WTC11 (cell line): ENCODE data around the gene RRBP1.

Experiments used
- RELA ChIP-seq: sonication (generic); formaldehyde crosslinking; IDR thresholded peaks from 2 replicates; pipeline ENCODE4 v1.8.1; 2022; ENCODE audit warnings: missing genetic modification reagents, mild to moderate bottlenecking, borderline replicate concordance
- ZNF396 ChIP-seq: fragments of 250-450 bp; sonication (Bioruptor Pico); IDR thresholded peaks from 2 replicates; pipeline ENCODE4 v1.8.0; 2021; ENCODE audit warnings: mild to moderate bottlenecking, moderate library complexity, borderline replicate concordance
- TF ChIP-seq, protein P1 (sequence below): fragments of 200-600 bp; IDR thresholded peaks from 2 replicates; pipeline ENCODE4 v1.8.0; 2022; ENCODE audit warnings: antibody characterized with exemption
- TF ChIP-seq, protein P2 (sequence below): sonication (generic); formaldehyde crosslinking; IDR thresholded peaks from 2 replicates; pipeline ENCODE4 v1.8.1; 2023; ENCODE audit warnings: mild to moderate bottlenecking, moderate library complexity, missing genetic modification reagents
- TF ChIP-seq, protein P3 (sequence below): fragments of 250-450 bp; sonication (Bioruptor Pico); IDR thresholded peaks from 2 replicates; pipeline ENCODE4 v1.9.0; 2021; ENCODE audit warnings: moderate library complexity, mild to moderate bottlenecking, inconsistent platforms, borderline replicate concordance
- TF ChIP-seq, protein P4 (sequence below): sonication (generic); formaldehyde crosslinking; IDR thresholded peaks from 2 replicates; pipeline ENCODE4 v1.8.1; 2022; ENCODE audit warnings: low read depth, mild to moderate bottlenecking, moderate library complexity, missing genetic modification reagents, borderline replicate concordance

DNA sequence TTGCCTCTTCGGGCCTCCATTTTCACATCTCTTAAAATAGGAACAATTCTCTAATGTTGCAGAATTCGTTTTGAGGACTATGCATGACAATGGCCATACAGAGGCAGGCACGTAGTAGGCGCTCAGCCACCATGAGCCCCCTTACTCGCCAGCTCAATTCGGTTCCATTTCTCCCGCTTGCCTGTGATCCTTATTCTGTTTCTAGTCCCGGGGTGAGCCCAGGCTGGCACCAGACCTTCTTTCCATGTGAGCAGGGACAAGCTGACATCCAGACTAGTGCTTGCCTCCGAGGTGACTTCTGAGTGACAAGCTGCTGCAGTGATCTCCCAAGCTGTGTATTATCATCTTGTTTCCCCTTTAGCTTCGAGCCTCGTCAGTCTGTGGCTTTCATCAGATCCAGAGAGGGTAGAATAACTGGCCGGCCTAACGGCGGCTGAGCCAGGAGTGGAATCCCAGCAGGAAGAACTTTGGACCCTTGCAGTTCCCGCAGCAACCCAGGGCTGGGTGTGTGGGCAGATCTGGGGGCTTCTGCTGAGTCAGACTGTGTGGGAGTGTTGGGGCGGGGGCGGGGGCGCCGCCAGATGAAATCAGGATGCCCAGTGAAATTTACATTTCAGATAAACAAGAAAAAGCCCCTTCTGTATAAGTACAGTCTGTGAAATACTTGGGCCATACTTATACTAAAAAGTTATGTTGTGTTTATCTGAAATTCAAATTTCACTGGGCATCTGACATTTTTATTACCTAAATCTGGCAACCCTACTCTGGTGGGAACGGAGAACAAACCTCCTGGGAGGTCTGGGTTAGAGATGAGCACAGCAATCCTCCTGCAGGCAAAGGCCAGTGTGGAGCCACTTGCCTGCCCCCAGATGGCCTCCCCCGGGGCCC lies 28.6 kb upstream of the RRBP1 start:
- TF ChIP-seq RELA (CRISPR knock-in tag), result no peak
- TF ChIP-seq, protein P1, sequence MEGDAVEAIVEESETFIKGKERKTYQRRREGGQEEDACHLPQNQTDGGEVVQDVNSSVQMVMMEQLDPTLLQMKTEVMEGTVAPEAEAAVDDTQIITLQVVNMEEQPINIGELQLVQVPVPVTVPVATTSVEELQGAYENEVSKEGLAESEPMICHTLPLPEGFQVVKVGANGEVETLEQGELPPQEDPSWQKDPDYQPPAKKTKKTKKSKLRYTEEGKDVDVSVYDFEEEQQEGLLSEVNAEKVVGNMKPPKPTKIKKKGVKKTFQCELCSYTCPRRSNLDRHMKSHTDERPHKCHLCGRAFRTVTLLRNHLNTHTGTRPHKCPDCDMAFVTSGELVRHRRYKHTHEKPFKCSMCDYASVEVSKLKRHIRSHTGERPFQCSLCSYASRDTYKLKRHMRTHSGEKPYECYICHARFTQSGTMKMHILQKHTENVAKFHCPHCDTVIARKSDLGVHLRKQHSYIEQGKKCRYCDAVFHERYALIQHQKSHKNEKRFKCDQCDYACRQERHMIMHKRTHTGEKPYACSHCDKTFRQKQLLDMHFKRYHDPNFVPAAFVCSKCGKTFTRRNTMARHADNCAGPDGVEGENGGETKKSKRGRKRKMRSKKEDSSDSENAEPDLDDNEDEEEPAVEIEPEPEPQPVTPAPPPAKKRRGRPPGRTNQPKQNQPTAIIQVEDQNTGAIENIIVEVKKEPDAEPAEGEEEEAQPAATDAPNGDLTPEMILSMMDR, result no peak
- TF ChIP-seq, protein P2, sequence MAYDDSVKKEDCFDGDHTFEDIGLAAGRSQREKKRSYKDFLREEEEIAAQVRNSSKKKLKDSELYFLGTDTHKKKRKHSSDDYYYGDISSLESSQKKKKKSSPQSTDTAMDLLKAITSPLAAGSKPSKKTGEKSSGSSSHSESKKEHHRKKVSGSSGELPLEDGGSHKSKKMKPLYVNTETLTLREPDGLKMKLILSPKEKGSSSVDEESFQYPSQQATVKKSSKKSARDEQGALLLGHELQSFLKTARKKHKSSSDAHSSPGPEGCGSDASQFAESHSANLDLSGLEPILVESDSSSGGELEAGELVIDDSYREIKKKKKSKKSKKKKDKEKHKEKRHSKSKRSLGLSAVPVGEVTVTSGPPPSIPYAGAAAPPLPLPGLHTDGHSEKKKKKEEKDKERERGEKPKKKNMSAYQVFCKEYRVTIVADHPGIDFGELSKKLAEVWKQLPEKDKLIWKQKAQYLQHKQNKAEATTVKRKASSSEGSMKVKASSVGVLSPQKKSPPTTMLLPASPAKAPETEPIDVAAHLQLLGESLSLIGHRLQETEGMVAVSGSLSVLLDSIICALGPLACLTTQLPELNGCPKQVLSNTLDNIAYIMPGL, result no peak
- TF ChIP-seq ZNF396 (CRISPR knock-in tag), result no peak
- TF ChIP-seq, protein P3, sequence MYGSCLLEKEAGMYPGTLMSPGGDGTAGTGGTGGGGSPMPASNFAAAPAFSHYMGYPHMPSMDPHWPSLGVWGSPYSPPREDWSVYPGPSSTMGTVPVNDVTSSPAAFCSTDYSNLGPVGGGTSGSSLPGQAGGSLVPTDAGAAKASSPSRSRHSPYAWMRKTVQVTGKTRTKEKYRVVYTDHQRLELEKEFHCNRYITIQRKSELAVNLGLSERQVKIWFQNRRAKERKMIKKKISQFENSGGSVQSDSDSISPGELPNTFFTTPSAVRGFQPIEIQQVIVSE, result no peak
- TF ChIP-seq, protein P4, sequence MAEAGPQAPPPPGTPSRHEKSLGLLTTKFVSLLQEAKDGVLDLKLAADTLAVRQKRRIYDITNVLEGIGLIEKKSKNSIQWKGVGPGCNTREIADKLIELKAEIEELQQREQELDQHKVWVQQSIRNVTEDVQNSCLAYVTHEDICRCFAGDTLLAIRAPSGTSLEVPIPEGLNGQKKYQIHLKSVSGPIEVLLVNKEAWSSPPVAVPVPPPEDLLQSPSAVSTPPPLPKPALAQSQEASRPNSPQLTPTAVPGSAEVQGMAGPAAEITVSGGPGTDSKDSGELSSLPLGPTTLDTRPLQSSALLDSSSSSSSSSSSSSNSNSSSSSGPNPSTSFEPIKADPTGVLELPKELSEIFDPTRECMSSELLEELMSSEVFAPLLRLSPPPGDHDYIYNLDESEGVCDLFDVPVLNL (CRISPR knock-in tag), result no peak
